Astrocyte (in vitro differentiated cells and primary cell): Measurements from ENCODE around the gene ZBTB24.

Source experiments
- CTCF ChIP-seq: IDR thresholded peaks from 2 replicates; pipeline ENCODE4 v1.5.1; 2011; ENCODE audit warnings: low read depth, mild to moderate bottlenecking, inconsistent platforms, low read length, moderate library complexity; ENCODE audit not compliant: insufficient read depth
- EZH2 ChIP-seq: IDR thresholded peaks from 2 replicates; pipeline ENCODE4 v1.6.1; 2012; ENCODE audit warnings: mild to moderate bottlenecking, low read length, inconsistent platforms; ENCODE audit not compliant: insufficient read depth

DNA sequence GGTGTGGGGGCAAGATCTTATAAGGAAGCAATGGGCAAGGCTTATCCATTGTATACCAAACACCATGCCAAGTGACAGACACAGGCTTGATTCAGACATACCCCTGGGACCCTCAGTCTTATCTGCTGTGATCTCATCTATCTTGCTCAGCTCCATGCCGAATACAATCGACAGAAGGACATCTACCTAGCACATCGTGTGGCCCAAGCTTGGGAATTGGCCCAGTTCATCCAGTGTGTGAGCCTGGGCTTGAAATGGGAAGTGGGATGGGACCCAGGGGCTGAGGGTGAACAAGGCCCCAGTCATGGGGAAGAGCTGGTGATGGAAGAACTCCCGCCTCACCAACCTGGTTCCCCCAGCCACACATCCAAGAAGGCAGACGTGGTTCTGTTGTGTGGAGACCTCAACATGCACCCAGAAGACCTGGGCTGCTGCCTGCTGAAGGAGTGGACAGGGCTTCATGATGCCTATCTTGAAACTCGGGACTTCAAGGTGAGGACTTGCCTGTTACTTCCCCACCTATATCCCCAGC, 40.6 kb downstream of the ZBTB24 start:
- TF ChIP-seq EZH2 (no peak), CTCF (no peak)
